Endothelial cell (in vitro differentiated cells): Measurements from ENCODE around the gene SPAG7. TPM values are rescaled to one million over a fixed set of nuclear protein-coding genes. Genes with fewer than 3 reads are reported as not detected.
A peak's percentile ranks its signal among the peaks of the same experiment; 100 is the strongest.

ENCODE experiments used
- DNase-seq: peaks from one replicate; pipeline ENCODE4 v3.0.0; 2021; ENCODE audit warnings: low spot score
- H3K27ac Mint-ChIP-seq: one replicate; pipeline ENCODE4 v1.8.0; 2021; ENCODE audit warnings: mixed read lengths, inconsistent platforms; ENCODE audit not compliant: unreplicated experiment
- H3K27me3 Mint-ChIP-seq: one replicate; pipeline ENCODE4 v1.8.0; 2021; ENCODE audit warnings: mild to moderate bottlenecking, moderate library complexity, mixed read lengths, inconsistent platforms; ENCODE audit not compliant: unreplicated experiment
- H3K36me3 Mint-ChIP-seq: one replicate; pipeline ENCODE4 v1.8.0; 2021; ENCODE audit warnings: mild to moderate bottlenecking, low read depth, mixed read lengths, inconsistent platforms; ENCODE audit not compliant: unreplicated experiment
- H3K4me1 Mint-ChIP-seq: one replicate; pipeline ENCODE4 v1.8.0; 2021; ENCODE audit warnings: mild to moderate bottlenecking, mixed read lengths, inconsistent platforms; ENCODE audit not compliant: unreplicated experiment
- H3K4me3 Mint-ChIP-seq: one replicate; pipeline ENCODE4 v1.8.0; 2021; ENCODE audit warnings: mild to moderate bottlenecking, mixed read lengths, inconsistent platforms; ENCODE audit not compliant: unreplicated experiment
- H3K9me3 Mint-ChIP-seq: one replicate; pipeline ENCODE4 v1.8.0; 2021; ENCODE audit warnings: mixed read lengths, inconsistent platforms; ENCODE audit not compliant: unreplicated experiment
- total RNA-seq: library from RNA; stranded (reverse); fragmentation: NEBNext Ultra II Directional; extraction: Animal tissue kit (Norgen Biotek cat#: 25700); gene quantifications from one replicate; pipeline ENCODE4 v1.2.1, GENCODE V29; 2021; ENCODE audit not compliant: unreplicated experiment
- TF ChIP-seq, protein P1 (sequence below): fragments of 200-600 bp; sonication (generic); IDR thresholded peaks from one replicate; pipeline ENCODE4 v1.5.0; 2021; ENCODE audit warnings: antibody characterized with exemption; ENCODE audit not compliant: unreplicated experiment

Gene SPAG7
- total RNA-seq, 1 donor from 2014 or later, result 67.3 TPM

DNA sequence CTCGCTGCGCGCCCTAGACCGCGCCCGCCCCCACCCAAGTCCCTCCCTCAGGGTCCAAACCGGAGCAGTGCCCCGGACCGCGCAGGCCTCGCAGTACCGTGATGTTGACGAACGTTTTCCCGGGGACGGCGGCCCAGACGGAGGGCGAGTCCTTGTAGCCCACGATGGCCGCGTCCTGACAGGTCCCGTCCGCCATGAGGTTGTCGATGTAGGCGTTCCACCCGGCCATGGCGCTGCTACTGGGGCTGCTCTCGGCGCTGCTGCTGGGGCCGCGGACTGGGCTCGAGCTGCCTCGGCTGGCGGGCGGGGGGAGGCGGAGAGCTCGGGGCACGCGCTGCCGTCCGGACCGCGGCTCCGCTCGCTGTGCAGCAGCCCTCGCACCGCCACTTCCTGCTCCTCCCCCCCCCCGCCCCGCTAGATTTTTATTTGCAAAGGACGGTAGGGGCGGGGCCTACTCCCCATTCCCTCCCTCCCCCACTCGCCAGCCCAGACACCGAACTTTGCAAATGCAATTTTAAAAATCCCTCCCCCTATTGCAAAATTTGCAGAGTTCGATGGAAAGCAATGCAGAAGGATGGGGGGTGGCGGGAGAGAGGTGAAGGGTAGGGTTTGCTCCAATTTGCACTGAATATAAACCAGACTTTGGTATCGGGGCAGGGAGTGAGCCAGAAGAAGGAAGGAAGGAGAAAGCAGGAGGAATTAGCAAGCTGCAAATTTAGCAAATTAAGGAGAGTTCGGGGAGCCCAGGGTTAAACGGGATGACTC lies 19.3 kb downstream of the SPAG7 start, which contains the start of gene PFN1:
Gene PFN1, minus strand, starts transcription at position 365 of the 765 bp plus-strand sequence. Its CDS starts 136 bp downstream, at position 229.
- Mint-ChIP-seq H3K4me1 (peaks cover 40% of the 10 kb centered on the region), H3K4me3 (peak within 1 kb of the TSS; percentile 96), H3K27ac (peak within 1 kb of the TSS; percentile 94), H3K27me3 (peaks cover 26% of the 10 kb centered on the region), H3K36me3 (peaks cover 20% of the 10 kb centered on the region), H3K9me3 (no peaks in the 10 kb centered on the region)
- peak; percentile 78 for DNase-seq
- TF ChIP-seq, protein P1, sequence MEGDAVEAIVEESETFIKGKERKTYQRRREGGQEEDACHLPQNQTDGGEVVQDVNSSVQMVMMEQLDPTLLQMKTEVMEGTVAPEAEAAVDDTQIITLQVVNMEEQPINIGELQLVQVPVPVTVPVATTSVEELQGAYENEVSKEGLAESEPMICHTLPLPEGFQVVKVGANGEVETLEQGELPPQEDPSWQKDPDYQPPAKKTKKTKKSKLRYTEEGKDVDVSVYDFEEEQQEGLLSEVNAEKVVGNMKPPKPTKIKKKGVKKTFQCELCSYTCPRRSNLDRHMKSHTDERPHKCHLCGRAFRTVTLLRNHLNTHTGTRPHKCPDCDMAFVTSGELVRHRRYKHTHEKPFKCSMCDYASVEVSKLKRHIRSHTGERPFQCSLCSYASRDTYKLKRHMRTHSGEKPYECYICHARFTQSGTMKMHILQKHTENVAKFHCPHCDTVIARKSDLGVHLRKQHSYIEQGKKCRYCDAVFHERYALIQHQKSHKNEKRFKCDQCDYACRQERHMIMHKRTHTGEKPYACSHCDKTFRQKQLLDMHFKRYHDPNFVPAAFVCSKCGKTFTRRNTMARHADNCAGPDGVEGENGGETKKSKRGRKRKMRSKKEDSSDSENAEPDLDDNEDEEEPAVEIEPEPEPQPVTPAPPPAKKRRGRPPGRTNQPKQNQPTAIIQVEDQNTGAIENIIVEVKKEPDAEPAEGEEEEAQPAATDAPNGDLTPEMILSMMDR, result no peak

DNA sequence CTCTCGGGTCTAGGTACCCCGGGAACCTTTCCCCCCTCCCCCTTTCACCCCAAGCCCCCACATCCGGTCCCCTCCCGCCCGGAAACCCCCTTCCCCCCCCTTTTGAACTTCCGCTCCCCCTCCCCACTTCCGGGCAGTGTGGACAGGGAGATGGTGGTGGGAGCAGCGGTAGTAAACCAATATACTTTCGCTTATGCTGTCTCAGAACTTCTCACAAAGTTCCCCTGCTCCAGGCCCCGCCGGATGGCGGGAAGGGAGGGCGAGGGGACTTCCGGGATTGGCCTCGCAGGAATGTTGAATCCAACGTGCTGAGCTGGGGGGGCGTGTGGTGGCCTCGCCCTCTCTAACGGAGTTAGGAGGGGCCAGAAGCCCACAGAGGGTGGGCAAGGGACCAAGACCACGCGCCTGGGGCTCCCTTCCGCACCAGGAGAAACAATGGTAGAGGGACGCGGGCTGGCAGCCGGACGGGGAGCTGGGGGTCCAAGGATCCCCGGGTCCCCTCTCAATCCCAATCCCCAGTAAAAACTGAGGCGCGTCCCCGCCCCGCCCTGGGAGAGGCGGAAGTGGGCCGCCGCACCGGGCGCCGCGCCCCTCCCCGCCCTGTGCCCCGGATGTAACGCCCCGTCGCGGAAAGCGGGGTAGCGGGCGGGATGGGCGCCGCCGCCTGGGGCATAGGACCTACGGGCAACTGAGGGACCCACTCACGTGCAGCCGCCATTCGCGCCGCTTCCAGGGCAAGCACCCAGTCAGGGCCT lies 20.0 kb downstream of the SPAG7 start:
- TF ChIP-seq, protein P1, result no peak
- peaks cover 28% of the 10 kb centered on the region for H3K27me3 Mint-ChIP-seq
- H3K4me1 Mint-ChIP-seq, result peaks cover 36% of the 10 kb centered on the region
- peak; percentile 54 for DNase-seq
- H3K9me3 Mint-ChIP-seq, result no peaks in the 10 kb centered on the region
- peaks cover 26% of the 10 kb centered on the region for H3K36me3 Mint-ChIP-seq
- peak overlapping the region; percentile 96 for H3K4me3 Mint-ChIP-seq
- peak overlapping the region; percentile 94 for H3K27ac Mint-ChIP-seq

- no peak for DNase-seq
- Mint-ChIP-seq H3K4me1 (peaks cover 37% of the 10 kb centered on the region), H3K9me3 (no peaks in the 10 kb centered on the region), H3K4me3 (peak overlapping the region; percentile 96), H3K27me3 (peaks cover 30% of the 10 kb centered on the region), H3K36me3 (peaks cover 28% of the 10 kb centered on the region), H3K27ac (peak overlapping the region; percentile 91)
- TF ChIP-seq, protein P1, result no peak
These were observed 20.6 kb downstream of the SPAG7 start for GRCh38 chr17:4947010-4947410.

DNA sequence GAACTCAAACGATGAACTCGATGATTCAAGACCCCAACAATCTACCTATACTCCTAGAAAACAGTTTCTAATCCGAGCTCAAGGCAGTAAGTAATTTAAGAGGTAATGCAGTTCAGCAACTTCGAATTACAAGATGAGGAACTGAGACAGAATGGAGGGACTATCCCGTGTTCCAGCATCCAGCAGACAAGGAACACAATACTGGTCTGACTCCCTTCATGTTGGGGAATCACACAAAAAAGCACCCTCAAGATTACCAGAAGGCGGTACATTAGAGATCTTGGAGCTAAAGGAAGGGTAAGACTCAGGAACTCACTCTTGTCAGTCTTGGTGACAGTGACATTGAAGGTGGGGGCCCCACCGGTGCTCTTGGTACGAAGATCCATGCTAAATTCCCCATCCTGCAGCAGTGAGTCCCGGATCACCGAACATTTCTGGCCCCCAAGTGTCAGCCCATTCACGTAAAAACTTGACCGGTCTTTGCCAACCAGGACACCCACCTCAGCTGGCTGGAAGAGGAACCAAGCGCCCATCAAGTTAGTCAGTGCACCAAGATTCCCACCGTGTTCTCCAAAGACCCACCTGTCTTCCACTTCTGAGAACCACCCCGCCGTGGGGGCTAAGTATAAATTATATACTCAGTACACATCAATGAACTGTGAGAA lies 21.2 kb downstream of the SPAG7 start:
- Mint-ChIP-seq H3K27me3 (peaks cover 30% of the 10 kb centered on the region), H3K4me3 (peak overlapping the region; percentile 96), H3K4me1 (peaks cover 42% of the 10 kb centered on the region), H3K9me3 (no peaks in the 10 kb centered on the region), H3K27ac (peak overlapping the region; percentile 91), H3K36me3 (peaks cover 28% of the 10 kb centered on the region)
- no peak for DNase-seq
- TF ChIP-seq, protein P1, result no peak
